HG03354 (cell line): ENCODE data around the gene MSL3.

Source experiments
- ATAC-seq: cut with Tn5 transposase; IDR thresholded peaks from one replicate; pipeline ENCODE4 v1.9.1; 2021; ENCODE audit warnings: mild to moderate bottlenecking; ENCODE audit not compliant: unreplicated experiment, poor library complexity, severe bottlenecking

MSL3 gene

GRCh38 chrX:11813341-11813740, 55.3 kb downstream of the MSL3 start:
- ATAC-seq: no peak
